Measurements from ENCODE around the gene SLC19A3.

The SLC19A3 gene

DNA sequence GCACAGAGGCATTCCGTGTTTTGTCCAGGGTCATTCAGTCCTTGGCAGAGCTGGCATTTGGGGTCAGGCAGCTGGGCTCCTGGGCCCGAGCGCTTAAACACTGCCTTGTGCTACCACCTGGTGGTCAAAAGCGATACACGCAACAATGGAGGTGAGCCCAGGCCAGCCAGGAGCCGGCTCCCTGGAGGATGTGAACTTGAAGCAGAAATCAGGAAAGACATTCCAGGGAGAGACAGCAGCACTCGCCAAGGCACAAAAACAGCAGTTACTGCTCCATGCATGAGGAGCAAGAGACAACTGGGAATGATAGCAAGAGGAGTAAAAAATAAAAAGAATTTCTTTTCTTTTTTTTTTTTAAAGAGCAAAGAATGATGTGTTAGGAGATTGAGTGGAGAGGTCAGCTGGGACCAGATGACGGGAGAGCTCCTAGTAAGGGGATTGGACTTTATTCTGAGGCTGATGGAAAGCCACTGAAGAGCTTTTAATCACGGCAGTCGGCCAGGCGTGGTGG, 48.6 kb upstream of the SLC19A3 start (continued):
- TF ChIP-seq BCL11A (tag by site-specific recombination; IDR thresholded peaks at IDR 0.05; ENCODE audit: low read depth) (no peak), ZSCAN30 (tag by site-specific recombination; IDR thresholded peaks at IDR 0.05) (peak; percentile 63; the same call in 1 of the 2 replicates), ZNF292 (tag by site-specific recombination; IDR thresholded peaks at IDR 0.05; ENCODE audit: borderline replicate concordance, low read depth) (no peak)

DNA sequence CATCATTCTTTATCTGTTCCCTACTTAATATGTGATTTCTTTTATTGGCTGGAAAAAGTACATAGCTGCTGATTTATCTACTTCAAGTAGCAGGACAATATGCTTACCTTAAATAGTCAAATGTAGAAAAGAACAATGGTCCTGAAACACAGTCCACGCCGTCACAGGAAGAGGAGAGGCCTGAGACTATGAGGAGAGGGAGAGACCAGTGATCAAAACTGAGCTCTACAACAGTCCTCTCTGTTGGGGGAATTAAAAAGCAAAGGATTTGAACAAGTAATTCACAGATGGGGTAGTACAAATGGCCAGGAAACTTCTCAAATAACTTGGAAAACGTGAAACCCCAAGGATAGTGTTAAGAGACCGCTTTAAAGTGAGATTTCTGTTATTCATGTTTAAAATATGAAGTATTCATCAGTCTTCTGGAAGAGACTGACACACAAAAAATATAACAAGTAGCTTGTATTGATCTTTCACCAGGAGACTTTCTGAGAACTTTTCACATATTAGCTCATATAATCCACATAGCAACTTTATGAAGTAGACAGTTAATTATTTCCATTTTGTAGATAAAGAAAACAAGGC, 48.1 kb upstream of the SLC19A3 start:
- TF ChIP-seq ZBTB20 (tag by site-specific recombination; IDR thresholded peaks at IDR 0.05): no peak
- 0 out of 2 replicates have a peak, but pooled peaks have one; percentile 32 for TF ChIP-seq ZNF335 (tag by site-specific recombination; conservative IDR thresholded peaks at IDR 0.05)
- Histone ChIP-seq H3K4me1 (ENCODE audit: control insufficient read depth, insufficient read depth, low read length) (0 out of 2 replicates have a peak, but pooled peaks cover 2% of the 10 kb centered on the region), H3K4me3 (ENCODE audit: low read depth, low read length) (no peak overlapping the region), H3K36me3 (ENCODE audit: control insufficient read depth in 2 of 2, insufficient read depth in 1 of 2, low read length in 2 of 2) (no peaks in the 10 kb centered on the region), H3K27ac (ENCODE audit: extremely low read depth, low read depth, low read length) (no peak overlapping the region), H3K9me3 (ENCODE audit: control insufficient read depth, insufficient read depth, low read depth, low read length) (no peaks in the 10 kb centered on the region)
- ChIA-PET CTCF (interaction anchor here (0.6 to 7.6 kb wide), 54 partner anchors 10 to 635 kb away, joined by 3 to 125 read pairs (median 4); partner anchors contain the start of gene AGFG1), POLR2A (interaction anchor here (1.0 kb wide), 1 partner anchor 108 kb away, joined by 5 read pairs; no protein-coding TSS in a partner anchor)

GRCh38 chr2:227761740-227762476, 44.1 kb upstream of the SLC19A3 start:
- Histone ChIP-seq H3K4me1 (ENCODE audit: control insufficient read depth, insufficient read depth, low read length) (0 out of 2 replicates have a peak, but pooled peaks cover 2% of the 10 kb centered on the region), H3K4me3 (ENCODE audit: low read depth, low read length) (no peak overlapping the region), H3K9me3 (ENCODE audit: control insufficient read depth, insufficient read depth, low read depth, low read length) (no peaks in the 10 kb centered on the region), H3K27ac (ENCODE audit: extremely low read depth, low read depth, low read length) (no peak overlapping the region), H3K36me3 (ENCODE audit: control insufficient read depth in 2 of 2, insufficient read depth in 1 of 2, low read length in 2 of 2) (no peaks in the 10 kb centered on the region)
- CTCF ChIA-PET: interaction anchor here (0.8 to 2.4 kb wide), 4 partner anchors 39 to 282 kb away, joined by 3 to 8 read pairs (median 4); no protein-coding TSS in a partner anchor
- no peak for TF ChIP-seq PBX3 (CRISPR knock-in tag; IDR thresholded peaks at IDR 0.05)
- no peak for TF ChIP-seq ZNF239 (tag by site-specific recombination; IDR thresholded peaks at IDR 0.05)
- no peak for TF ChIP-seq ZBTB21 (tag by site-specific recombination; IDR thresholded peaks at IDR 0.05)
- TF ChIP-seq ZNF121 (tag by site-specific recombination; IDR thresholded peaks at IDR 0.05): no peak
- no peak for TF ChIP-seq MEIS1 (CRISPR knock-in tag; IDR thresholded peaks at IDR 0.05; ENCODE audit: borderline replicate concordance)
- TF ChIP-seq ZXDB (tag by site-specific recombination; IDR thresholded peaks at IDR 0.05): no peak
- TF ChIP-seq ZNF140 (tag by site-specific recombination; IDR thresholded peaks at IDR 0.05): no peak
- no peak for TF ChIP-seq SCRT2 (tag by site-specific recombination; IDR thresholded peaks at IDR 0.05)
- TF ChIP-seq ZNF571 (tag by site-specific recombination; IDR thresholded peaks at IDR 0.05): no peak
- TF ChIP-seq YY1 (tag by site-specific recombination; IDR thresholded peaks at IDR 0.05): no peak
- TF ChIP-seq, protein P1, sequence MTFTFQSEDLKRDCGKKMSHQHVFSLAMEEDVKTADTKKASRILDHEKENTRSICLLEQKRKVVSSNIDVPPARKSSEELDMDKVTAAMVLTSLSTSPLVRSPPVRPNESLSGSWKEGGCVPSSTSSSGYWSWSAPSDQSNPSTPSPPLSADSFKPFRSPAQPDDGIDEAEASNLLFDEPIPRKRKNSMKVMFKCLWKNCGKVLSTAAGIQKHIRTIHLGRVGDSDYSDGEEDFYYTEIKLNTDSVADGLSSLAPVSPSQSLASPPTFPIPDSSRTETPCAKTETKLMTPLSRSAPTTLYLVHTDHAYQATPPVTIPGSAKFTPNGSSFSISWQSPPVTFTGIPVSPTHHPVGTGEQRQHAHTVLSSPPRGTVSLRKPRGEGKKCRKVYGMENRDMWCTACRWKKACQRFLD (tag by site-specific recombination; IDR thresholded peaks at IDR 0.05): no peak
- TF ChIP-seq ZNF701 (tag by site-specific recombination; IDR thresholded peaks at IDR 0.05): no peak
- TF ChIP-seq ZNF670 (tag by site-specific recombination; IDR thresholded peaks at IDR 0.05; ENCODE audit: low read depth): no peak
- TF ChIP-seq FEZF1 (tag by site-specific recombination; IDR thresholded peaks at IDR 0.05): no peak
- TF ChIP-seq ZNF433 (tag by site-specific recombination; IDR thresholded peaks at IDR 0.05; ENCODE audit: low read depth): no peak
- no peak for TF ChIP-seq TSHZ1 (tag by site-specific recombination; IDR thresholded peaks at IDR 0.05; ENCODE audit: borderline replicate concordance)
- POLR2A ChIA-PET: no interaction called here
